Measurements from ENCODE around the gene YPEL1. TPM values are rescaled to one million over a fixed set of nuclear protein-coding genes. Genes with fewer than 3 reads are reported as not detected.

The YPEL1 gene
- total RNA-seq, 2 donors from 2014 or later: 20.1 to 25.2 TPM

DNA sequence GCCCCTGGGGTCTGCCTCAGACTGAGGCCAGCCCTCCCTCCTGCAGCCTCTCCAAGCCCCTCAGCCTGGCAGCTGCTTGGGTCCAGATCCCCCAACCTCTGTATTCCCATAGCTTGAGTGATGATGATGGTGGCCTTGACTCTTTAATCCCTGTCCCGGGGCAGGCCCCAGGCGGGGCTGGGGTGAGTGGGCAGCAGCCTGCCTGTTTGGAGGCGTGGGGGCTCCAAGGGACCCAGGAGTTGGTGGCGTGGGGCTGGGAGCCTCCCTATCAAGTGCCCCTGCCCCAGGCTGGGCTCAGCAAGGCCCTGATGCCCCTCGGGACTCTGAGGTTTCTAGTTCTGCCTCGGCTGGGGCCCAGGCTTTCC, 47.3 kb downstream of the YPEL1 start:
- no peaks in the 10 kb centered on the region for H3K27me3 ChIP-seq (replicated peaks; ENCODE audit: insufficient read depth)
- H3K27ac ChIP-seq: no peak overlapping the region
- no peak for ATAC-seq (ENCODE audit: insufficient number of reproducible peaks, low FRiP score, low read depth)
- H3K4me3 ChIP-seq: no peak overlapping the region
- H3K9me3 ChIP-seq: no peaks in the 10 kb centered on the region
- DNase-seq (ENCODE audit: low spot score): no peak
- peaks cover 0 to 3% of the 10 kb centered on the region in 2 donors for H3K4me1 ChIP-seq (ENCODE audit: control insufficient read depth in 1 of 2, low read depth in 2 of 2)
- H3K36me3 ChIP-seq: peaks cover 47% of the 10 kb centered on the region
- TF ChIP-seq, protein P1, sequence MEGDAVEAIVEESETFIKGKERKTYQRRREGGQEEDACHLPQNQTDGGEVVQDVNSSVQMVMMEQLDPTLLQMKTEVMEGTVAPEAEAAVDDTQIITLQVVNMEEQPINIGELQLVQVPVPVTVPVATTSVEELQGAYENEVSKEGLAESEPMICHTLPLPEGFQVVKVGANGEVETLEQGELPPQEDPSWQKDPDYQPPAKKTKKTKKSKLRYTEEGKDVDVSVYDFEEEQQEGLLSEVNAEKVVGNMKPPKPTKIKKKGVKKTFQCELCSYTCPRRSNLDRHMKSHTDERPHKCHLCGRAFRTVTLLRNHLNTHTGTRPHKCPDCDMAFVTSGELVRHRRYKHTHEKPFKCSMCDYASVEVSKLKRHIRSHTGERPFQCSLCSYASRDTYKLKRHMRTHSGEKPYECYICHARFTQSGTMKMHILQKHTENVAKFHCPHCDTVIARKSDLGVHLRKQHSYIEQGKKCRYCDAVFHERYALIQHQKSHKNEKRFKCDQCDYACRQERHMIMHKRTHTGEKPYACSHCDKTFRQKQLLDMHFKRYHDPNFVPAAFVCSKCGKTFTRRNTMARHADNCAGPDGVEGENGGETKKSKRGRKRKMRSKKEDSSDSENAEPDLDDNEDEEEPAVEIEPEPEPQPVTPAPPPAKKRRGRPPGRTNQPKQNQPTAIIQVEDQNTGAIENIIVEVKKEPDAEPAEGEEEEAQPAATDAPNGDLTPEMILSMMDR (IDR thresholded peaks at IDR 0.05): no peak

- no peaks in the 10 kb centered on the region for H3K27me3 ChIP-seq (replicated peaks; ENCODE audit: insufficient read depth)
- no peaks in the 10 kb centered on the region for H3K9me3 ChIP-seq
- H3K4me1 ChIP-seq (ENCODE audit: control insufficient read depth in 1 of 2, low read depth in 2 of 2): peaks cover 0 to 3% of the 10 kb centered on the region in 2 donors
- no peak for ATAC-seq (ENCODE audit: insufficient number of reproducible peaks, low FRiP score, low read depth)
- peaks cover 49% of the 10 kb centered on the region for H3K36me3 ChIP-seq
- no peak for DNase-seq (ENCODE audit: low spot score)
- TF ChIP-seq, protein P1 (IDR thresholded peaks at IDR 0.05): no peak
- no peak overlapping the region for H3K4me3 ChIP-seq
- no peak overlapping the region for H3K27ac ChIP-seq
Measured at GRCh38 chr22:21687685-21688259, 47.8 kb downstream of the YPEL1 start.

- no peak for DNase-seq (ENCODE audit: low spot score)
- peaks cover 0 to 3% of the 10 kb centered on the region in 2 donors for H3K4me1 ChIP-seq (ENCODE audit: control insufficient read depth in 1 of 2, low read depth in 2 of 2)
- H3K27ac ChIP-seq: no peak overlapping the region
- ATAC-seq (ENCODE audit: insufficient number of reproducible peaks, low FRiP score, low read depth): no peak
- no peaks in the 10 kb centered on the region for H3K9me3 ChIP-seq
- H3K27me3 ChIP-seq (replicated peaks; ENCODE audit: insufficient read depth): no peaks in the 10 kb centered on the region
- peaks cover 57% of the 10 kb centered on the region for H3K36me3 ChIP-seq
- TF ChIP-seq, protein P1 (IDR thresholded peaks at IDR 0.05): no peak
- no peak overlapping the region for H3K4me3 ChIP-seq
Measured at GRCh38 chr22:21686634-21687393, 48.8 kb downstream of the YPEL1 start.

GRCh38 chr22:21686193-21686608, 49.4 kb downstream of the YPEL1 start:
- no peak overlapping the region for H3K4me3 ChIP-seq
- no peaks in the 10 kb centered on the region for H3K9me3 ChIP-seq
- DNase-seq (ENCODE audit: low spot score) (no peak), ATAC-seq (ENCODE audit: insufficient number of reproducible peaks, low FRiP score, low read depth) (no peak)
- peaks cover 0 to 3% of the 10 kb centered on the region in 2 donors for H3K4me1 ChIP-seq (ENCODE audit: control insufficient read depth in 1 of 2, low read depth in 2 of 2)
- H3K36me3 ChIP-seq: peaks cover 58% of the 10 kb centered on the region
- H3K27ac ChIP-seq: no peak overlapping the region
- TF ChIP-seq, protein P1 (IDR thresholded peaks at IDR 0.05): no peak
- no peaks in the 10 kb centered on the region for H3K27me3 ChIP-seq (replicated peaks; ENCODE audit: insufficient read depth)

GRCh38 chr22:21685164-21685513, 50.5 kb downstream of the YPEL1 start:
- DNase-seq (ENCODE audit: low spot score) (no peak), ATAC-seq (ENCODE audit: insufficient number of reproducible peaks, low FRiP score, low read depth) (no peak)
- TF ChIP-seq, protein P1 (IDR thresholded peaks at IDR 0.05): no peak
- Histone ChIP-seq H3K27me3 (replicated peaks; ENCODE audit: insufficient read depth) (no peaks in the 10 kb centered on the region), H3K4me3 (no peak overlapping the region), H3K9me3 (no peaks in the 10 kb centered on the region), H3K4me1 (ENCODE audit: control insufficient read depth in 1 of 2, low read depth in 2 of 2) (peaks cover 0 to 3% of the 10 kb centered on the region in 2 donors), H3K27ac (no peak overlapping the region), H3K36me3 (peaks cover 58% of the 10 kb centered on the region)

All from thoracic aorta (tissue), 2 donors.